ENCODE results near the gene KLF16. TPM values are rescaled to one million over a fixed set of nuclear protein-coding genes. Genes with fewer than 3 reads are reported as not detected.
A peak's percentile ranks its signal among the peaks of the same experiment; 100 is the strongest.

KLF16 gene
- total RNA-seq (2013): 10.4 TPM
- polyA plus RNA-seq (10 to 100 TPM in 1 of 3 donors, under 1 TPM in 2; 0.51 to 23.3 (median 0.67) TPM), polyA minus RNA-seq (21.9 and 39.5 TPM in 2 replicates), total RNA-seq (1.6 to 30.5 (median 12.4) reads per million in 11 experiments)

GRCh38 chr19:1863328-1863637, at the start of gene KLF16:
KLF16 (minus strand) TSS chr19:1863579; CDS start chr19:1863497, 82 bp downstream.
- H3K27me3 Mint-ChIP-seq (ENCODE audit: low read depth in 3 of 3): peaks cover 0 to 4% (median 2%) of the 10 kb centered on the region in 3 donors
- Histone ChIP-seq H2AFZ (ENCODE audit: insufficient read depth, low read depth, low read length, poor library complexity, severe bottlenecking) (peak within 1 kb of the TSS; percentile 88), H3K4me3 (replicated peaks in 1 of 3; ENCODE audit: low read depth in 2 of 3, low read length in 3 of 3) (peak within 1 kb of the TSS; percentile 83 to 96 (median 94)), H3K9me3 (replicated peaks in 1 of 2; ENCODE audit: control insufficient read depth in 1 of 2, insufficient read depth in 1 of 2, low read length in 2 of 2) (no peaks in the 10 kb centered on the region), H3K36me3 (replicated peaks in 1 of 2; ENCODE audit: control insufficient read depth in 1 of 2, insufficient read depth in 2 of 2, low read length in 2 of 2) (no peaks in the 10 kb centered on the region), H3K27me3 (ENCODE audit: control insufficient read depth in 2 of 2, insufficient read depth in 2 of 2, low read length in 2 of 2) (no peaks in the 10 kb centered on the region), H3K79me2 (ENCODE audit: insufficient read depth, low read length) (peaks cover 50% of the 10 kb centered on the region), H3K4me2 (replicated peaks; ENCODE audit: extremely low read depth, low read length, poor library complexity, severe bottlenecking) (peak within 1 kb of the TSS; percentile 95), H3K4me1 (ENCODE audit: control insufficient read depth in 1 of 2, insufficient read depth in 2 of 2, low read length in 2 of 2) (peaks cover 51 to 53% of the 10 kb centered on the region in 2 donors), H4K20me1 (ENCODE audit: insufficient read depth, low read length) (peaks cover 44% of the 10 kb centered on the region), H3K27ac (ENCODE audit: low read depth in 1 of 2, low read length in 2 of 2) (peak within 1 kb of the TSS; percentile 92 to 97), H3K9ac (ENCODE audit: insufficient read depth, low read length, poor library complexity, severe bottlenecking) (peak within 1 kb of the TSS; percentile 88)
- peaks cover 45% of the 10 kb centered on the region for H3K4me1 Mint-ChIP-seq
- no peaks in the 10 kb centered on the region for H3K9me3 Mint-ChIP-seq
- no peak for TF ChIP-seq CTCF (IDR thresholded peaks at IDR 0.05)
- DNase-seq: no peak
- H3K4me3 Mint-ChIP-seq: peak within 1 kb of the TSS; percentile 92 to 93
- peaks cover 0 to 3% of the 10 kb centered on the region in 2 donors for H3K36me3 Mint-ChIP-seq
- under 1% methylated on average over 56 of the region's 63 CpGs for WGBS (ENCODE audit: insufficient coverage)
- H3K27ac Mint-ChIP-seq: peak within 1 kb of the TSS; percentile 68 to 95 (median 93)
- intact Hi-C loops (cut with micrococcal nuclease): loop anchor here in 1 of 2 donors (2.0 to 5.0 kb wide), 2 partner anchors 34 to 232 kb away; no protein-coding TSS in a partner anchor

GRCh38 chr19:1912760-1913505, 49.6 kb upstream of the KLF16 start:
- H3K4me2 ChIP-seq (replicated peaks; ENCODE audit: extremely low read depth, low read length, poor library complexity, severe bottlenecking): no peak overlapping the region
- peaks cover 10 to 20% of the 10 kb centered on the region in 2 donors for H3K4me1 ChIP-seq (ENCODE audit: control insufficient read depth in 1 of 2, insufficient read depth in 2 of 2, low read length in 2 of 2)
- H3K9me3 Mint-ChIP-seq: peaks cover 0 to 2% (median 0%) of the 10 kb centered on the region in 7 donors
- peaks cover 65% of the 10 kb centered on the region for H3K79me2 ChIP-seq (ENCODE audit: insufficient read depth, low read length)
- H3K36me3 ChIP-seq (replicated peaks in 1 of 2; ENCODE audit: control insufficient read depth in 1 of 2, insufficient read depth in 2 of 2, low read length in 2 of 2): peaks cover 15 to 33% of the 10 kb centered on the region in 2 donors
- H4K20me1 ChIP-seq (ENCODE audit: insufficient read depth, low read length): peaks cover 62% of the 10 kb centered on the region
- H3K9ac ChIP-seq (ENCODE audit: insufficient read depth, low read length, poor library complexity, severe bottlenecking): no peak overlapping the region
- H3K27me3 ChIP-seq (ENCODE audit: control insufficient read depth in 2 of 2, insufficient read depth in 2 of 2, low read length in 2 of 2): no peaks in the 10 kb centered on the region
- no peak overlapping the region for H3K4me3 Mint-ChIP-seq
- intact Hi-C loops (cut with micrococcal nuclease): no loop called here
- no peak overlapping the region for H3K27ac Mint-ChIP-seq
- peaks cover 31% of the 10 kb centered on the region for H3K4me1 Mint-ChIP-seq
- no peak for TF ChIP-seq CTCF (IDR thresholded peaks at IDR 0.05)
- H3K27me3 Mint-ChIP-seq (ENCODE audit: low read depth in 3 of 3): peaks cover 0 to 2% (median 2%) of the 10 kb centered on the region in 3 donors
- H3K9me3 ChIP-seq (replicated peaks in 1 of 2; ENCODE audit: control insufficient read depth in 1 of 2, insufficient read depth in 1 of 2, low read length in 2 of 2): no peaks in the 10 kb centered on the region
- H3K4me3 ChIP-seq (replicated peaks in 1 of 3; ENCODE audit: low read depth in 2 of 3, low read length in 3 of 3): no peak overlapping the region
- H2AFZ ChIP-seq (ENCODE audit: insufficient read depth, low read depth, low read length, poor library complexity, severe bottlenecking): no peak overlapping the region
- H3K36me3 Mint-ChIP-seq: peaks cover 9 to 48% of the 10 kb centered on the region in 2 donors
- whole genome bisulfite sequencing (ENCODE audit: insufficient coverage): 96% methylated on average over 73 of the region's 77 CpGs
- DNase-seq: no peak
- H3K27ac ChIP-seq (ENCODE audit: low read depth in 1 of 2, low read length in 2 of 2): no peak overlapping the region
